ENCODE data around the gene ERVV-1.
A peak's percentile ranks its signal among the peaks of the same experiment; 100 is the strongest.

Gene ERVV-1

DNA sequence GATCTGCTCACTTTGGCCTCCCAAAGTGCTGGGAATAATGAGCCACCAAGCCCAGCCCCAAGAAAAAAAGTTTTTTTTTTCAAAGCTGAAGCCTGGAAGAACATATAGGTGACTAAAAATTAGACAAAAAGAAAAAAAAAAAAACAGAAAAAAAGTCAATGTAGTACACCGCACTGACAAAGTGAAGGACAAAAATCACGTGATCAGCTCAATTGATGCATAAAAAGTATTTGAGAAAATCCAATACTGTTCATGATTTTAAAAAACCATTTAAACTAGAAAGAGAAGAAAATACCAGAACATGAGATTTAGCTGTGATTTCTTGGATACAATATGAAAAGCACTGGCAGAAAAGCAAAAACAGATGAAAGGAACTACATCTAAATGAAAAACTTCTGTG is 20.3 kb downstream of the ERVV-1 start:
- Histone ChIP-seq H3K4me1 (ENCODE audit: control insufficient read depth, insufficient read depth, low read length) (no peaks in the 10 kb centered on the region), H3K9me3 (ENCODE audit: control insufficient read depth, insufficient read depth, low read length) (no peaks in the 10 kb centered on the region), H3K9ac (ENCODE audit: low read depth, low read length) (no peak overlapping the region)

DNA sequence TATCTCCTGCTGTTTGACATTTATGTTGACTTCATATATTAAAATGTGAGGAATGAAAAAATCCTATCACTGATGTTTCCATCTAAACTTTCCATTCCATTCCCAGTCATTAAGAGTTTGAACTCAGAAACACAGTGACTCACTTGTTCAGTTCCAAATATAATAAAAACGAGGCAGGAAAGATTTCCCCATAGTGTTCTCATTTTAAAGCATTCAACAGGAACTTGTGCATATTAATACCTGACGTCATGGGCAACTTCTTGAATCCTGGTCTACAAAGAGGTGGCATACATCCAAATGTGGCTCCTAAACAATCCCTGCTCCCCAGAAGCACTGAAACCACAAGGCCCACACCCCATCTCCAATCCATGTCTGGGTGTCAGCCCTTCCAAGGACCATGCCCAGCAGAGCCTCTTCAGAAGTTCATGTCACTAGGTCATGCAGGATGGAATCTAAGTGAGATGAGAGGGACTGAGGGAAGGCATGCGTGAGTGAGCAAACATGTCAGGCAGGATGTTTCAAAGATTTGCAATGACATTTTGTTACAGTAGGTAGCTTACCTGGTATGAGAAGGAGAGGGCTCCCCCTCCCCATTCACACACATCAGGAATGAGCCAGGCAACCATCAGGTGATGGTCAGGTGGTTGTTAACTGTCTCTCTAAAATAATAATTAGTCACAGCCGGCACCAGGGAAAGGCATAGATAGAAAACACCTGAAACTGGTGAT is 21.4 kb downstream of the ERVV-1 start:
- H3K4me3 ChIP-seq (ENCODE audit: low read depth, low read length) = no peak overlapping the region
- H3K27me3 ChIP-seq (ENCODE audit: control insufficient read depth, insufficient read depth, low read length) = peaks cover 11% of the 10 kb centered on the region
- no peaks in the 10 kb centered on the region for H3K4me1 ChIP-seq (ENCODE audit: control insufficient read depth, insufficient read depth, low read length)
- no peaks in the 10 kb centered on the region for H3K9me3 ChIP-seq (ENCODE audit: control insufficient read depth, insufficient read depth, low read length)
- H3K36me3 ChIP-seq (ENCODE audit: control insufficient read depth, insufficient read depth, low read length) = no peaks in the 10 kb centered on the region
- H3K9ac ChIP-seq (ENCODE audit: low read depth, low read length) = no peak overlapping the region

More for the DNA sequence above, 20.3 kb downstream of the ERVV-1 start:
- Histone ChIP-seq H3K27me3 (ENCODE audit: control insufficient read depth, insufficient read depth, low read length) (peaks cover 11% of the 10 kb centered on the region), H3K4me3 (ENCODE audit: low read depth, low read length) (no peak overlapping the region), H3K36me3 (ENCODE audit: control insufficient read depth, insufficient read depth, low read length) (no peaks in the 10 kb centered on the region)

DNA sequence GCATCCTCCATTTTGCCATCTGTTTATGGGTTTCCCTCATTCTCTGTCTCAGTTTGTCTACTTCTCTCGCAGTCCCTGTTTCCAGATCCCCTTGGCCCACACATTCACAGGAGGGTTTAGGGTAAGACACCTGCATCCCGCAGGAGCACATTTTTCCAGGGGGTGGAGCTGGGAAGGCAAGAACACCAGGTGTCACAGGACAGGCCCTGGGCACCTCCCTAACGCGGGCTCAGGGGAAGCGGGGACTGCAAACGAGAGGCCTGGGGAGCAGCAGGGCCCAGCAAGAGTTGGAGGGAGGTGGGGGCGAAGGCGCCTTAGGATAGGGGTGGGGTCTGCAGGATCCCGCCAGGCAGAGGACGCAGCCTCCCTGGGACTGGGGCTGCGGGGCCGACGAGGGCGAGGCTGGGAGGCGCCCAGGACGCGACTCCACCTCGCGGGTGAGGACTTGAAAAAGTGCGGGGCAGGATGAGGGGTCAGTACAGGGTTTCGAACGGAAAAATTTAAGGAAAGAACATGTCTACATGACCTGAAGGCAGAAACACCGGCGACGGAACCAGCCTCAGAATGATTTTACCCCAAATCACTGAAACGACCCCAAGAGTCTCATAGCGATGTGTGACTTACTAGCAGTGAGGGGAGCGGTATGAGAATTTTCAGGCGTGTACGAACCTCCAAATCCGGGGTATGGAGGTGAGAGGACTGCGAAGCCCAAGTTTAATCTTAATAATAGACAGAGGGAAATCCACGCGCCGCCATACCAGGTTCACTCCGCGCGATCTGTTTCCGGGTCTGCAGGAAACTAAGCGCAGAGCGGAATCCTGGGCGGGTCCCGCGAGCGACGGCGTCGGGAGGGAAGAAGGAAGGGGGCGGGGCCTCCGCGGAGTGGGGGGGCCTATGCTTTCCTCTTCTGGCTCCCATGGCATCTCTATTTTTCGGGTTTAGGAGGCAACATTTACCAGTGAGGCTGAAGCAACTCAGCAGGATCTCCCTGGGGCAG is 23.7 kb downstream of the ERVV-1 start:
- Histone ChIP-seq H3K9me3 (ENCODE audit: control insufficient read depth, insufficient read depth, low read length) (no peaks in the 10 kb centered on the region), H3K4me3 (ENCODE audit: low read depth, low read length) (peak overlapping the region; percentile 93), H3K9ac (ENCODE audit: low read depth, low read length) (peak overlapping the region; percentile 87), H3K4me1 (ENCODE audit: control insufficient read depth, insufficient read depth, low read length) (no peaks in the 10 kb centered on the region), H3K36me3 (ENCODE audit: control insufficient read depth, insufficient read depth, low read length) (no peaks in the 10 kb centered on the region), H3K27me3 (ENCODE audit: control insufficient read depth, insufficient read depth, low read length) (peaks cover 11% of the 10 kb centered on the region)

DNA sequence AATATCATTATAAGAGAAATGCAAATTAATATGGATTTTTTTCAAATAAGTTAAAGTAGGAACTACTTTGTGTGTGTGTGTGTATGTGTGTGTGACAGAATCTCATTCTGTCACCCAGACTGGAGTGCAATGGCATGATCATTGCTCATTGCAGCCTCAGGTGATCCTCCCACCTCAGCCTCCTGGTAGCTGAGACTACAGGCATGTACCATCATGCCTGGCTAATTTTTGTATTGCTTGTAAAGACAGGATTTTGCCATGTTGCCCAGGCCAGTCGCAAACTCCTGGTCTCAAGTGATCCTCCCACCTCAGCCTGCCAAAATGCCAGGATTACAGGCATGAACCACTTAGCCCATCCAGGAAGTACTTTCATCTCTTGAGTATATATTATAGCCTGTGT is 27.6 kb downstream of the ERVV-1 start:
- Histone ChIP-seq H3K36me3 (ENCODE audit: control insufficient read depth, insufficient read depth, low read length) (no peaks in the 10 kb centered on the region), H3K9me3 (ENCODE audit: control insufficient read depth, insufficient read depth, low read length) (no peaks in the 10 kb centered on the region), H3K9ac (ENCODE audit: low read depth, low read length) (no peak overlapping the region)

DNA sequence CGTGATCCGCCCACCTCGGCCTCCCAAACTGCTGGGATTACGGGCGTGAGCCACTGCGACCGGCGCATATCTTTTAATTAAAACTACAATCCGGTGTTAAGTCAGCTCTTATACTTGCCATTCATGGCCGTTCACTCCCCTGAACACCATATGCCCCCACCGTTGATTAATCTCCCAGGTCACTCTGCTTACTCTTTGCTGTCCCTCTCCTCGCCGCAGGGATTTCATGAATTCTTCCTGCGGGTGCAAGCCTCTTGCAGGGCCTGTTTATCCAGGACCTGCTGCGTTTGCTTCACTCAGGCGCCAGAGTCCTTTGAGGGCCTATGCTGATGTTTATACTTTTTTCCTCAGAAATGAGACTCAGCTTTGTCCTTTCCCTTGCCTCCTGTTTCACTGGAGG is 31.8 kb downstream of the ERVV-1 start:
- Histone ChIP-seq H3K9me3 (ENCODE audit: control insufficient read depth, insufficient read depth, low read length) (peaks cover 2% of the 10 kb centered on the region), H3K9ac (ENCODE audit: low read depth, low read length) (no peak overlapping the region), H3K4me1 (ENCODE audit: control insufficient read depth, insufficient read depth, low read length) (no peaks in the 10 kb centered on the region), H3K4me3 (ENCODE audit: low read depth, low read length) (no peak overlapping the region), H3K36me3 (ENCODE audit: control insufficient read depth, insufficient read depth, low read length) (no peaks in the 10 kb centered on the region), H3K27me3 (ENCODE audit: control insufficient read depth, insufficient read depth, low read length) (no peaks in the 10 kb centered on the region)

More for the DNA sequence above, 27.6 kb downstream of the ERVV-1 start:
- Histone ChIP-seq H3K27me3 (ENCODE audit: control insufficient read depth, insufficient read depth, low read length) (peaks cover 9% of the 10 kb centered on the region), H3K4me1 (ENCODE audit: control insufficient read depth, insufficient read depth, low read length) (no peaks in the 10 kb centered on the region), H3K4me3 (ENCODE audit: low read depth, low read length) (no peak overlapping the region)

DNA sequence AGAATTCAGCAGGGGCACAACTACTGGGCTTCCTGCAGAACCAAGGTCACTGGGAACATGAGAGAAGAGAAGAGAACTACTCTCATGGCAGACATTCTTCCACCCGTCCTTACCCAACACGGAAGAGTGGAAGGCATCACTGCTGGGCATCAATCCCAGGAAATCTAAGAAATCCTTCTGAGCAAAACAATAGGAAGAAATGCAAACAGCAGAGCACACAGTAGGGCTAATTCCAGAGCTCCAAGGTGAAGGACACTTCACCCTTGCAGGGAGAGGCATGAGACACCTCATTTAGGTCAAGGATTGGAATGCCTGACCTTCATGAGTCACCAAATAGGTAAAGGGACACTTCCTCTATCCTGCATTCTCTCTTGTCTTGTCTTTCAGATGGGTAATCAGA is 33.7 kb downstream of the ERVV-1 start:
- Histone ChIP-seq H3K4me1 (ENCODE audit: control insufficient read depth, insufficient read depth, low read length) (no peaks in the 10 kb centered on the region), H3K9ac (ENCODE audit: low read depth, low read length) (no peak overlapping the region), H3K36me3 (ENCODE audit: control insufficient read depth, insufficient read depth, low read length) (no peaks in the 10 kb centered on the region), H3K9me3 (ENCODE audit: control insufficient read depth, insufficient read depth, low read length) (peaks cover 4% of the 10 kb centered on the region), H3K27me3 (ENCODE audit: control insufficient read depth, insufficient read depth, low read length) (no peaks in the 10 kb centered on the region), H3K4me3 (ENCODE audit: low read depth, low read length) (no peak overlapping the region)

DNA sequence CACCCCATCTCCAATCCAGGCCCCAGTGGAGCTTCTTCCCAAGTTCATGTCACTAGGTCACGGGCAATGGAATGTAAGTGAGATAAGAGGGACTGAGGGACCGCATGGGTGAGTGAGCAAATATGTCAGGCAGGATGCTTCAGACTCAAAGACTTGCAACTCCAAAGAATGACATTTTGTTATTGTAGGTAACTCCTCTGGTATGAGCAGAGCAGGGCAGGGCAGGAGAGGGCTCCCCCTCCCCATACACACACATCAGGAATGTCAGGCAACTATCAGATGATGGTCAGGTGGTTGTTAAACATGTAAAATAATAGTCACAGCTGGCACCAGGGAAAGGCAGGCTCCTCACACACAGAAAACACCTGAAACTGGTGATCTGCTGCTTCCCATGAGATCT is 41.4 kb downstream of the ERVV-1 start:
- no peak overlapping the region for H3K9ac ChIP-seq (ENCODE audit: low read depth, low read length)
- H3K4me3 ChIP-seq (ENCODE audit: low read depth, low read length) = no peak overlapping the region
- no peaks in the 10 kb centered on the region for H3K4me1 ChIP-seq (ENCODE audit: control insufficient read depth, insufficient read depth, low read length)
- no peaks in the 10 kb centered on the region for H3K36me3 ChIP-seq (ENCODE audit: control insufficient read depth, insufficient read depth, low read length)
- H3K9me3 ChIP-seq (ENCODE audit: control insufficient read depth, insufficient read depth, low read length) = peaks cover 2% of the 10 kb centered on the region
- peaks cover 14% of the 10 kb centered on the region for H3K27me3 ChIP-seq (ENCODE audit: control insufficient read depth, insufficient read depth, low read length)

DNA sequence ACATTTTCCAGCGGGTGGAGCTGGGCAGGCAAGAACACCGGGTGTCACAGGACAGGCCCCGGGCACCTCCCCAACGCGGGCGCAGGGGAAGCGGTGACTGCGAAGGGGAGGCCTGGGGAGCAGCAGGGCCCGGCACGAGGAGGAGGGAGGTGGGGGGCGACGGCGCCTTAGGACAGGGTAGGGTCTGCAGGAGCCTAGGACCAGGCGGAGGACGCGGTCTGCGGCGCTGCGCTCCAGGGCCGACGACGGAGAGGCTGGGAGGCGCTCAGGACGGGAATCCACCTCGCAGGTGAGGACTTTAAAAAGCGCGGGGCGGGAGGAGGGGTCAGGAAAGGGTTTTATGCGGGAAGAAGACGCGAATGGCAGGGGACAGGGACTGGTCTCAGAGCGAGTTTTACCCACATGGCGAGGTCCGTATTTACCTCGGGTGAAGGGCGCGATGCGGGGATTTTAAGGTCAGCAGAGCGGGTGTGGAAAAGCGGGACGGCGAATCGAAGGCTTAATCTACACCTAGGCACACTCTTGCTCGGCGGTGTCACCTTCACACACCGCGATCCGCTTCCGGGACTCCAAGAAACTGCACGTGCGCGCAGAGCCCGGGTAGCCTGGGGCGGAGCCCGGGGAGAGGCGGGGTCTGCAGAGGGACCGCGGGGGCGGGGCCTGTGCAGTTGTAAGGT is 44.3 kb downstream of the ERVV-1 start:
- Histone ChIP-seq H3K9me3 (ENCODE audit: control insufficient read depth, insufficient read depth, low read length) (no peaks in the 10 kb centered on the region), H3K4me3 (ENCODE audit: low read depth, low read length) (peak overlapping the region; percentile 70), H3K9ac (ENCODE audit: low read depth, low read length) (peak overlapping the region; percentile 47), H3K4me1 (ENCODE audit: control insufficient read depth, insufficient read depth, low read length) (no peaks in the 10 kb centered on the region), H3K36me3 (ENCODE audit: control insufficient read depth, insufficient read depth, low read length) (no peaks in the 10 kb centered on the region), H3K27me3 (ENCODE audit: control insufficient read depth, insufficient read depth, low read length) (peaks cover 14% of the 10 kb centered on the region)
